HCEC 1CT (cell line): ENCODE results near the gene CHN1.

Source experiments
- DNase-seq: peaks from one replicate; pipeline ENCODE4 v3.0.0-alpha.2; 2017

The CHN1 gene

GRCh38 chr2:174815526-174815925, 189.7 kb downstream of the CHN1 start:
- peak; percentile 51 for DNase-seq

GRCh38 chr2:174812037-174812436, 193.1 kb downstream of the CHN1 start:
- no peak for DNase-seq

- DNase-seq = no peak
Observed at GRCh38 chr2:174807931-174808330, 197.2 kb downstream of the CHN1 start.

- DNase-seq = no peak
Observed at GRCh38 chr2:174805803-174806202, 199.4 kb downstream of the CHN1 start.

GRCh38 chr2:174802459-174802858, 202.7 kb downstream of the CHN1 start:
- DNase-seq = peak; percentile 93

- peak; percentile 60 for DNase-seq
Observed at GRCh38 chr2:174800436-174801205, 204.6 kb downstream of the CHN1 start.

GRCh38 chr2:174798801-174799200, 206.4 kb downstream of the CHN1 start:
- DNase-seq = no peak

- peak; percentile 39 for DNase-seq
Observed at GRCh38 chr2:174797781-174798276, 207.4 kb downstream of the CHN1 start.

GRCh38 chr2:174796319-174796771, 208.8 kb downstream of the CHN1 start:
- DNase-seq = no peak

GRCh38 chr2:174794851-174795374, 210.3 kb downstream of the CHN1 start:
- peak; percentile 67 for DNase-seq

- DNase-seq = no peak
Observed at GRCh38 chr2:174792309-174793025, 212.7 kb downstream of the CHN1 start.

GRCh38 chr2:174791746-174792280, 213.4 kb downstream of the CHN1 start:
- no peak for DNase-seq

GRCh38 chr2:174791020-174791419, 214.2 kb downstream of the CHN1 start:
- DNase-seq = no peak

GRCh38 chr2:174789001-174789400, 216.2 kb downstream of the CHN1 start:
- no peak for DNase-seq

GRCh38 chr2:174788291-174788929, 216.8 kb downstream of the CHN1 start:
- DNase-seq = peak; percentile 58

- peak; percentile 99 for DNase-seq
Observed at GRCh38 chr2:174787487-174788205, 217.5 kb downstream of the CHN1 start.

GRCh38 chr2:174786066-174786725, 219.0 kb downstream of the CHN1 start:
- no peak for DNase-seq

GRCh38 chr2:174785481-174785880, 219.7 kb downstream of the CHN1 start:
- no peak for DNase-seq

- DNase-seq = no peak
Observed at GRCh38 chr2:174784909-174785308, 220.3 kb downstream of the CHN1 start.

GRCh38 chr2:174784316-174784715, 220.9 kb downstream of the CHN1 start:
- DNase-seq = no peak

GRCh38 chr2:174781996-174782395, 223.2 kb downstream of the CHN1 start:
- no peak for DNase-seq

- no peak for DNase-seq
Observed at GRCh38 chr2:174781298-174781697, 223.9 kb downstream of the CHN1 start.
